IPS-18a (cell line): ENCODE results near the gene NIBAN1.

ENCODE experiments used
- H3K27ac ChIP-seq: one replicate; pipeline ENCODE4 v1.5.1; 2013; ENCODE audit warnings: low read length
- H3K27me3 ChIP-seq: one replicate; pipeline ENCODE4 v1.6.1; 2013; ENCODE audit warnings: mild to moderate bottlenecking, low read length; ENCODE audit not compliant: control insufficient read depth, insufficient read depth
- H3K36me3 ChIP-seq: one replicate; pipeline ENCODE4 v1.6.1; 2013; ENCODE audit warnings: low read depth, low read length; ENCODE audit not compliant: control insufficient read depth
- H3K4me1 ChIP-seq: one replicate; pipeline ENCODE4 v1.6.1; 2013; ENCODE audit warnings: low read depth, low read length; ENCODE audit not compliant: control insufficient read depth
- H3K4me3 ChIP-seq: one replicate; pipeline ENCODE4 v1.5.1; 2013; ENCODE audit warnings: low read length
- H3K9ac ChIP-seq: one replicate; pipeline ENCODE4 v1.6.1; 2013; ENCODE audit warnings: mild to moderate bottlenecking, low read length, moderate library complexity
- H3K9me3 ChIP-seq: one replicate; pipeline ENCODE4 v1.6.1; 2013; ENCODE audit warnings: low read depth, low read length; ENCODE audit not compliant: control insufficient read depth

The NIBAN1 gene

GRCh38 chr1:184940694-184941409 is 33.5 kb downstream of the NIBAN1 start:
- H3K9me3 ChIP-seq, result no peaks in the 10 kb centered on the region

GRCh38 chr1:184940226-184940625 is 34.1 kb downstream of the NIBAN1 start:
- Histone ChIP-seq H3K4me3 (no peak overlapping the region), H3K27ac (no peak overlapping the region), H3K36me3 (no peaks in the 10 kb centered on the region), H3K9me3 (no peaks in the 10 kb centered on the region), H3K9ac (no peak overlapping the region), H3K4me1 (peaks cover 10% of the 10 kb centered on the region), H3K27me3 (no peaks in the 10 kb centered on the region)

More at GRCh38 chr1:184940694-184941409, 33.5 kb downstream of the NIBAN1 start:
- Histone ChIP-seq H3K9ac (no peak overlapping the region), H3K27ac (no peak overlapping the region), H3K4me1 (peaks cover 16% of the 10 kb centered on the region), H3K36me3 (no peaks in the 10 kb centered on the region), H3K27me3 (no peaks in the 10 kb centered on the region), H3K4me3 (no peak overlapping the region)

GRCh38 chr1:184937729-184938128 is 36.6 kb downstream of the NIBAN1 start:
- Histone ChIP-seq H3K4me1 (peaks cover 8% of the 10 kb centered on the region), H3K9ac (no peak overlapping the region), H3K27me3 (no peaks in the 10 kb centered on the region), H3K27ac (no peak overlapping the region), H3K9me3 (no peaks in the 10 kb centered on the region), H3K36me3 (no peaks in the 10 kb centered on the region), H3K4me3 (no peak overlapping the region)

GRCh38 chr1:184935920-184936798 is 38.1 kb downstream of the NIBAN1 start:
- Histone ChIP-seq H3K27ac (no peak overlapping the region), H3K4me1 (peaks cover 8% of the 10 kb centered on the region), H3K9me3 (no peaks in the 10 kb centered on the region), H3K4me3 (no peak overlapping the region), H3K27me3 (no peaks in the 10 kb centered on the region), H3K36me3 (no peaks in the 10 kb centered on the region), H3K9ac (no peak overlapping the region)

GRCh38 chr1:184933944-184934343 is 40.4 kb downstream of the NIBAN1 start:
- no peaks in the 10 kb centered on the region for H3K36me3 ChIP-seq
- H3K27me3 ChIP-seq, result no peaks in the 10 kb centered on the region

GRCh38 chr1:184932319-184932718 is 42.0 kb downstream of the NIBAN1 start:
- Histone ChIP-seq H3K36me3 (no peaks in the 10 kb centered on the region), H3K4me1 (no peaks in the 10 kb centered on the region)

More at GRCh38 chr1:184933944-184934343, 40.4 kb downstream of the NIBAN1 start:
- no peak overlapping the region for H3K4me3 ChIP-seq
- no peak overlapping the region for H3K9ac ChIP-seq
- H3K9me3 ChIP-seq, result no peaks in the 10 kb centered on the region
- peaks cover 8% of the 10 kb centered on the region for H3K4me1 ChIP-seq
- no peak overlapping the region for H3K27ac ChIP-seq

GRCh38 chr1:184931566-184931965 is 42.7 kb downstream of the NIBAN1 start:
- no peak overlapping the region for H3K9ac ChIP-seq
- no peak overlapping the region for H3K4me3 ChIP-seq
- no peaks in the 10 kb centered on the region for H3K4me1 ChIP-seq
- no peaks in the 10 kb centered on the region for H3K36me3 ChIP-seq
- H3K9me3 ChIP-seq, result no peaks in the 10 kb centered on the region
- no peaks in the 10 kb centered on the region for H3K27me3 ChIP-seq
- H3K27ac ChIP-seq, result no peak overlapping the region

More at GRCh38 chr1:184932319-184932718, 42.0 kb downstream of the NIBAN1 start:
- Histone ChIP-seq H3K9me3 (no peaks in the 10 kb centered on the region), H3K9ac (no peak overlapping the region), H3K27ac (no peak overlapping the region), H3K27me3 (no peaks in the 10 kb centered on the region), H3K4me3 (no peak overlapping the region)

- Histone ChIP-seq H3K9me3 (no peaks in the 10 kb centered on the region), H3K36me3 (no peaks in the 10 kb centered on the region), H3K27ac (no peak overlapping the region), H3K27me3 (no peaks in the 10 kb centered on the region), H3K4me3 (no peak overlapping the region), H3K4me1 (no peaks in the 10 kb centered on the region), H3K9ac (no peak overlapping the region)
These were observed 43.7 kb downstream of the NIBAN1 start for GRCh38 chr1:184930645-184931044.

GRCh38 chr1:184930232-184930631 is 44.1 kb downstream of the NIBAN1 start:
- Histone ChIP-seq H3K36me3 (no peaks in the 10 kb centered on the region), H3K27ac (no peak overlapping the region), H3K4me1 (no peaks in the 10 kb centered on the region), H3K9ac (no peak overlapping the region), H3K27me3 (no peaks in the 10 kb centered on the region), H3K4me3 (no peak overlapping the region), H3K9me3 (no peaks in the 10 kb centered on the region)

GRCh38 chr1:184929711-184930202 is 44.6 kb downstream of the NIBAN1 start:
- no peaks in the 10 kb centered on the region for H3K36me3 ChIP-seq
- H3K4me3 ChIP-seq, result no peak overlapping the region
- H3K9me3 ChIP-seq, result no peaks in the 10 kb centered on the region
- H3K27ac ChIP-seq, result no peak overlapping the region
- no peaks in the 10 kb centered on the region for H3K4me1 ChIP-seq
- H3K27me3 ChIP-seq, result no peaks in the 10 kb centered on the region
- no peak overlapping the region for H3K9ac ChIP-seq

GRCh38 chr1:184928394-184928793 is 45.9 kb downstream of the NIBAN1 start:
- no peaks in the 10 kb centered on the region for H3K27me3 ChIP-seq
- H3K9me3 ChIP-seq, result no peaks in the 10 kb centered on the region
- H3K36me3 ChIP-seq, result no peaks in the 10 kb centered on the region
- H3K9ac ChIP-seq, result no peak overlapping the region
- H3K4me3 ChIP-seq, result no peak overlapping the region
- H3K4me1 ChIP-seq, result no peaks in the 10 kb centered on the region
- H3K27ac ChIP-seq, result no peak overlapping the region
